ENCODE data around the gene GTF2H4. TPM values are rescaled to one million over a fixed set of nuclear protein-coding genes. Genes with fewer than 3 reads are reported as not detected.

The GTF2H4 gene
- total and polyA plus RNA-seq, 2 donors (not counting 1 experiment from before 2014, with no cell fraction given), result 12.2 to 15.3 TPM

- Histone ChIP-seq H3K4me1 (ENCODE audit: control insufficient read depth, extremely low read depth, insufficient read depth, low read length) (no peaks in the 10 kb centered on the region), H3K4me3 (replicated peaks in 1 of 4; ENCODE audit: control extremely low read depth in 1 of 4, insufficient read depth in 1 of 4, low read depth in 3 of 4, low read length in 4 of 4) (no peak overlapping the region), H3K27me3 (ENCODE audit: control insufficient read depth, insufficient read depth, low read length) (peaks cover 20% of the 10 kb centered on the region), H3K27ac (ENCODE audit: insufficient read depth, low read length) (no peak overlapping the region), H2AFZ (ENCODE audit: low read length) (no peak overlapping the region), H3K4me2 (ENCODE audit: extremely low read depth, insufficient read depth, low read length) (no peak overlapping the region), H3K9me3 (ENCODE audit: control insufficient read depth, insufficient read depth, low read depth, low read length) (no peaks in the 10 kb centered on the region), H3K79me2 (ENCODE audit: control insufficient read depth, insufficient read depth, low read length) (no peaks in the 10 kb centered on the region), H3K36me3 (ENCODE audit: control insufficient read depth, insufficient read depth, low read length) (no peaks in the 10 kb centered on the region), H3K9ac (ENCODE audit: insufficient read depth, low read length) (no peak overlapping the region), H4K20me1 (ENCODE audit: control insufficient read depth, extremely low read depth, insufficient read depth, low read length) (no peaks in the 10 kb centered on the region)
- DNase-seq (ENCODE audit: low read depth in 2 of 2), result no peak
- TF ChIP-seq CTCF (conservative IDR thresholded peaks at IDR 0.05 in 1 of 2, IDR thresholded peaks at IDR 0.05 in 1 of 2; ENCODE audit: low read depth in 1 of 2, low read length in 2 of 2), result no peak
- TF ChIP-seq EZH2 (IDR thresholded peaks at IDR 0.05; ENCODE audit: low read length, missing control alignments), result no peak
Measured at GRCh38 chr6:30932665-30933365, 24.8 kb downstream of the GTF2H4 start.

GRCh38 chr6:30935018-30935417, 27.0 kb downstream of the GTF2H4 start:
- Histone ChIP-seq H3K79me2 (ENCODE audit: control insufficient read depth, insufficient read depth, low read length) (no peaks in the 10 kb centered on the region), H3K4me3 (replicated peaks in 1 of 4; ENCODE audit: control extremely low read depth in 1 of 4, insufficient read depth in 1 of 4, low read depth in 3 of 4, low read length in 4 of 4) (no peak overlapping the region), H2AFZ (ENCODE audit: low read length) (no peak overlapping the region), H3K9me3 (ENCODE audit: control insufficient read depth, insufficient read depth, low read depth, low read length) (no peaks in the 10 kb centered on the region), H3K27me3 (ENCODE audit: control insufficient read depth, insufficient read depth, low read length) (peaks cover 21% of the 10 kb centered on the region), H3K27ac (ENCODE audit: insufficient read depth, low read length) (no peak overlapping the region), H4K20me1 (ENCODE audit: control insufficient read depth, extremely low read depth, insufficient read depth, low read length) (no peaks in the 10 kb centered on the region), H3K36me3 (ENCODE audit: control insufficient read depth, insufficient read depth, low read length) (no peaks in the 10 kb centered on the region), H3K4me2 (ENCODE audit: extremely low read depth, insufficient read depth, low read length) (no peak overlapping the region), H3K4me1 (ENCODE audit: control insufficient read depth, extremely low read depth, insufficient read depth, low read length) (no peaks in the 10 kb centered on the region), H3K9ac (ENCODE audit: insufficient read depth, low read length) (no peak overlapping the region)
- TF ChIP-seq EZH2 (IDR thresholded peaks at IDR 0.05; ENCODE audit: low read length, missing control alignments) (no peak), CTCF (conservative IDR thresholded peaks at IDR 0.05 in 1 of 2, IDR thresholded peaks at IDR 0.05 in 1 of 2; ENCODE audit: low read depth in 1 of 2, low read length in 2 of 2) (no peak)
- DNase-seq (ENCODE audit: low read depth in 2 of 2), result peak in 1 of 2 donors; percentile 5

GRCh38 chr6:30937265-30937664, 29.3 kb downstream of the GTF2H4 start:
- TF ChIP-seq EZH2 (IDR thresholded peaks at IDR 0.05; ENCODE audit: low read length, missing control alignments) (no peak), CTCF (conservative IDR thresholded peaks at IDR 0.05 in 1 of 2, IDR thresholded peaks at IDR 0.05 in 1 of 2; ENCODE audit: low read depth in 1 of 2, low read length in 2 of 2) (no peak)
- H3K9ac ChIP-seq (ENCODE audit: insufficient read depth, low read length), result no peak overlapping the region
- H3K27ac ChIP-seq (ENCODE audit: insufficient read depth, low read length), result no peak overlapping the region
- no peak overlapping the region for H3K4me3 ChIP-seq (replicated peaks in 1 of 4; ENCODE audit: control extremely low read depth in 1 of 4, insufficient read depth in 1 of 4, low read depth in 3 of 4, low read length in 4 of 4)
- peaks cover 18% of the 10 kb centered on the region for H3K27me3 ChIP-seq (ENCODE audit: control insufficient read depth, insufficient read depth, low read length)
- H3K4me2 ChIP-seq (ENCODE audit: extremely low read depth, insufficient read depth, low read length), result no peak overlapping the region
- H4K20me1 ChIP-seq (ENCODE audit: control insufficient read depth, extremely low read depth, insufficient read depth, low read length), result no peaks in the 10 kb centered on the region
- H3K79me2 ChIP-seq (ENCODE audit: control insufficient read depth, insufficient read depth, low read length), result no peaks in the 10 kb centered on the region
- H2AFZ ChIP-seq (ENCODE audit: low read length), result no peak overlapping the region
- no peak for DNase-seq (ENCODE audit: low read depth in 2 of 2)
- peaks cover 1% of the 10 kb centered on the region for H3K4me1 ChIP-seq (ENCODE audit: control insufficient read depth, extremely low read depth, insufficient read depth, low read length)
- no peaks in the 10 kb centered on the region for H3K9me3 ChIP-seq (ENCODE audit: control insufficient read depth, insufficient read depth, low read depth, low read length)
- no peaks in the 10 kb centered on the region for H3K36me3 ChIP-seq (ENCODE audit: control insufficient read depth, insufficient read depth, low read length)

All from fibroblast of lung (primary cell).